Liver (tissue), 9 donors: ENCODE data around the gene HDHD3. TPM values are rescaled to one million over a fixed set of nuclear protein-coding genes. Genes with fewer than 3 reads are reported as not detected.

Experiments
- DNase-seq: peaks from one replicate; pipeline ENCODE4 v3.0.0-alpha.2; 2017; ENCODE audit warnings: low spot score
- H3K27ac ChIP-seq, 2 donors: one replicate each; pipeline ENCODE4 v1.7.0; 2013; ENCODE audit warnings: inconsistent platforms in 2 of 2, low read length in 2 of 2, control low read depth in 1 of 2, low read depth in 1 of 2, mild to moderate bottlenecking in 1 of 2
- H3K27me3 ChIP-seq, 4 donors: one replicate each; pipeline versions ENCODE4 v1.6.1 to v1.7.0; 2013; ENCODE audit warnings: low read length in 3 of 4, inconsistent platforms in 1 of 4, mild to moderate bottlenecking in 1 of 4, moderate library complexity in 1 of 4; ENCODE audit not compliant: control insufficient read depth in 4 of 4, insufficient read depth in 4 of 4
- H3K36me3 ChIP-seq, 4 donors: one replicate each; pipeline versions ENCODE4 v1.6.1 to v1.7.0; 2013; ENCODE audit warnings: low read length in 3 of 4, mild to moderate bottlenecking in 3 of 4, low read depth in 1 of 4, moderate library complexity in 1 of 4; ENCODE audit not compliant: control insufficient read depth in 4 of 4, insufficient read depth in 3 of 4
- H3K4me1 ChIP-seq, 4 donors: one replicate each; pipeline versions ENCODE4 v1.6.1 to v1.7.0; 2013; ENCODE audit warnings: low read length in 3 of 4, mild to moderate bottlenecking in 3 of 4, moderate library complexity in 1 of 4; ENCODE audit not compliant: control insufficient read depth in 4 of 4, insufficient read depth in 4 of 4
- H3K4me3 ChIP-seq, 3 donors: one replicate each; pipeline versions ENCODE4 v1.6.1 to v1.7.0; 2013; ENCODE audit warnings: low read length in 3 of 3, control low read depth in 1 of 3, low read depth in 1 of 3, mild to moderate bottlenecking in 1 of 3
- H3K9ac ChIP-seq, 2 donors: one replicate each; pipeline ENCODE4 v1.7.0; 2013; ENCODE audit warnings: low read length in 2 of 2, mild to moderate bottlenecking in 2 of 2, moderate library complexity in 2 of 2, control low read depth in 1 of 2, low read depth in 1 of 2
- H3K9me3 ChIP-seq, 4 donors: one replicate each; pipeline versions ENCODE4 v1.6.1 to v1.7.0; 2013; ENCODE audit warnings: low read length in 3 of 4; ENCODE audit not compliant: control insufficient read depth in 4 of 4
- CTCF ChIP-seq: fragments of 150-350 bp; IDR thresholded peaks from 2 replicates; pipeline ENCODE4 v1.5.1; 2017; ENCODE audit warnings: improper control_type of control experiment, low read depth, low read length; ENCODE audit not compliant: missing input control
- EGR1 ChIP-seq, 2 donors: IDR thresholded peaks; 2 replicates each; pipeline ENCODE4 v1.6.1; 2016 to 2018; ENCODE audit warnings: antibody characterized with exemption in 2 of 2, low read depth in 2 of 2
- FOXA1 ChIP-seq: IDR thresholded peaks from 2 replicates; pipeline ENCODE4 v1.6.1; 2016; ENCODE audit warnings: antibody characterized with exemption
- FOXA2 ChIP-seq: IDR thresholded peaks from 2 replicates; pipeline ENCODE4 v1.6.1; 2016; ENCODE audit warnings: antibody characterized with exemption
- HNF4A ChIP-seq, 2 donors: conservative IDR thresholded peaks; 2 replicates each; pipeline ENCODE4 v1.6.1; 2016; ENCODE audit warnings: antibody characterized with exemption in 2 of 2, mild to moderate bottlenecking in 2 of 2
- JUND ChIP-seq, 2 donors: IDR thresholded peaks; 2 replicates each; pipeline ENCODE4 v1.6.1; 2016; ENCODE audit warnings: antibody characterized with exemption in 2 of 2
- MAX ChIP-seq: IDR thresholded peaks from 2 replicates; pipeline ENCODE4 v1.6.1; 2016; ENCODE audit warnings: antibody characterized with exemption
- NR2F2 ChIP-seq: IDR thresholded peaks from 2 replicates; pipeline ENCODE4 v1.6.1; 2016; ENCODE audit warnings: antibody characterized with exemption
- RAD21 ChIP-seq, 2 donors: IDR thresholded peaks; 2 replicates each; pipeline ENCODE4 v1.6.1; 2016; ENCODE audit warnings: antibody characterized with exemption in 2 of 2, mild to moderate bottlenecking in 2 of 2
- RXRA ChIP-seq, 2 donors: IDR thresholded peaks; 2 replicates each; pipeline ENCODE4 v1.6.1; 2017 to 2018; ENCODE audit warnings: antibody characterized with exemption in 2 of 2, mild to moderate bottlenecking in 1 of 2
- SP1 ChIP-seq: IDR thresholded peaks from 2 replicates; pipeline ENCODE4 v1.6.1; 2018; ENCODE audit warnings: antibody characterized with exemption, mild to moderate bottlenecking
- TAF1 ChIP-seq: conservative IDR thresholded peaks from 2 replicates; pipeline ENCODE4 v1.6.1; 2016; ENCODE audit warnings: antibody characterized with exemption, mild to moderate bottlenecking
- YY1 ChIP-seq: IDR thresholded peaks from 2 replicates; pipeline ENCODE4 v1.6.1; 2016; ENCODE audit warnings: antibody characterized with exemption, mild to moderate bottlenecking
- WGBS: extraction: QIAGEN DNeasy Blood & Tissue Kit; methylation state at CpG from one replicate; pipeline ENCODE4 v1.1.7; 2013; 5-methylcytosine and 5-hydroxymethylcytosine counted together
- polyA plus RNA-seq, 2 donors: library from polyadenylated mRNA; stranded (reverse) in 1 of 2; unstranded in 1 of 2; fragments of 200-250 nt in 1 of 2; fragments of >200 nt in 1 of 2; fragmentation: Nextera tagmentation in 1 of 2; extraction: Ambion mirVana in 1 of 2; gene quantifications; one replicate each; pipeline versions ENCODE4 v1.2.1 to v1.2.3, GENCODE V29; 2013 to 2015
- total RNA-seq, 2 donors: library from RNA; depleted of rRNA; stranded (reverse); fragments of >200 nt; gene quantifications; one replicate each; pipeline ENCODE4 v1.2.3, GENCODE V29; 2014
- TF ChIP-seq, protein P1 (sequence below): IDR thresholded peaks from 2 replicates; pipeline ENCODE4 v1.6.1; 2016; ENCODE audit warnings: antibody characterized with exemption
- TF ChIP-seq, protein P2 (sequence below): IDR thresholded peaks from 2 replicates; pipeline ENCODE4 v1.6.1; 2016; ENCODE audit warnings: antibody characterized with exemption
- TF ChIP-seq, protein P3 (sequence below): IDR thresholded peaks from 2 replicates; pipeline ENCODE4 v1.6.1; 2016; ENCODE audit warnings: antibody characterized with exemption, mild to moderate bottlenecking
- donor health status: healthy.
- donor health status: healthy.
- donor health status: healthy.
- donor health status: healthy.
- donor health status: healthy.

Gene HDHD3
- total and polyA plus RNA-seq, 4 donors: 26.9 to 63.6 (median 61.0) TPM

- Histone ChIP-seq H3K36me3 (no peaks in the 10 kb centered on the region), H3K4me1 (no peaks in the 10 kb centered on the region), H3K27me3 (no peaks in the 10 kb centered on the region), H3K27ac (no peak overlapping the region), H3K4me3 (no peak overlapping the region), H3K9ac (no peak overlapping the region), H3K9me3 (no peaks in the 10 kb centered on the region)
- TF ChIP-seq JUND (IDR thresholded peaks at IDR 0.05) (no peak), HNF4A (conservative IDR thresholded peaks at IDR 0.05) (no peak), RAD21 (IDR thresholded peaks at IDR 0.05) (no peak), NR2F2 (no peak), EGR1 (IDR thresholded peaks at IDR 0.05; ENCODE audit: low read depth in 2 of 2) (no peak), RXRA (IDR thresholded peaks at IDR 0.05) (no peak), FOXA1 (no peak), TAF1 (no peak), CTCF (no peak), YY1 (no peak), MAX (no peak), FOXA2 (no peak), SP1 (no peak)
- TF ChIP-seq, protein P1, sequence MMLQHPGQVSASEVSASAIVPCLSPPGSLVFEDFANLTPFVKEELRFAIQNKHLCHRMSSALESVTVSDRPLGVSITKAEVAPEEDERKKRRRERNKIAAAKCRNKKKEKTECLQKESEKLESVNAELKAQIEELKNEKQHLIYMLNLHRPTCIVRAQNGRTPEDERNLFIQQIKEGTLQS: no peak
- TF ChIP-seq, protein P2, sequence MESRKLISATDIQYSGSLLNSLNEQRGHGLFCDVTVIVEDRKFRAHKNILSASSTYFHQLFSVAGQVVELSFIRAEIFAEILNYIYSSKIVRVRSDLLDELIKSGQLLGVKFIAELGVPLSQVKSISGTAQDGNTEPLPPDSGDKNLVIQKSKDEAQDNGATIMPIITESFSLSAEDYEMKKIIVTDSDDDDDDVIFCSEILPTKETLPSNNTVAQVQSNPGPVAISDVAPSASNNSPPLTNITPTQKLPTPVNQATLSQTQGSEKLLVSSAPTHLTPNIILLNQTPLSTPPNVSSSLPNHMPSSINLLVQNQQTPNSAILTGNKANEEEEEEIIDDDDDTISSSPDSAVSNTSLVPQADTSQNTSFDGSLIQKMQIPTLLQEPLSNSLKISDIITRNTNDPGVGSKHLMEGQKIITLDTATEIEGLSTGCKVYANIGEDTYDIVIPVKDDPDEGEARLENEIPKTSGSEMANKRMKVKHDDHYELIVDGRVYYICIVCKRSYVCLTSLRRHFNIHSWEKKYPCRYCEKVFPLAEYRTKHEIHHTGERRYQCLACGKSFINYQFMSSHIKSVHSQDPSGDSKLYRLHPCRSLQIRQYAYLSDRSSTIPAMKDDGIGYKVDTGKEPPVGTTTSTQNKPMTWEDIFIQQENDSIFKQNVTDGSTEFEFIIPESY: no peak
- TF ChIP-seq, protein P3, sequence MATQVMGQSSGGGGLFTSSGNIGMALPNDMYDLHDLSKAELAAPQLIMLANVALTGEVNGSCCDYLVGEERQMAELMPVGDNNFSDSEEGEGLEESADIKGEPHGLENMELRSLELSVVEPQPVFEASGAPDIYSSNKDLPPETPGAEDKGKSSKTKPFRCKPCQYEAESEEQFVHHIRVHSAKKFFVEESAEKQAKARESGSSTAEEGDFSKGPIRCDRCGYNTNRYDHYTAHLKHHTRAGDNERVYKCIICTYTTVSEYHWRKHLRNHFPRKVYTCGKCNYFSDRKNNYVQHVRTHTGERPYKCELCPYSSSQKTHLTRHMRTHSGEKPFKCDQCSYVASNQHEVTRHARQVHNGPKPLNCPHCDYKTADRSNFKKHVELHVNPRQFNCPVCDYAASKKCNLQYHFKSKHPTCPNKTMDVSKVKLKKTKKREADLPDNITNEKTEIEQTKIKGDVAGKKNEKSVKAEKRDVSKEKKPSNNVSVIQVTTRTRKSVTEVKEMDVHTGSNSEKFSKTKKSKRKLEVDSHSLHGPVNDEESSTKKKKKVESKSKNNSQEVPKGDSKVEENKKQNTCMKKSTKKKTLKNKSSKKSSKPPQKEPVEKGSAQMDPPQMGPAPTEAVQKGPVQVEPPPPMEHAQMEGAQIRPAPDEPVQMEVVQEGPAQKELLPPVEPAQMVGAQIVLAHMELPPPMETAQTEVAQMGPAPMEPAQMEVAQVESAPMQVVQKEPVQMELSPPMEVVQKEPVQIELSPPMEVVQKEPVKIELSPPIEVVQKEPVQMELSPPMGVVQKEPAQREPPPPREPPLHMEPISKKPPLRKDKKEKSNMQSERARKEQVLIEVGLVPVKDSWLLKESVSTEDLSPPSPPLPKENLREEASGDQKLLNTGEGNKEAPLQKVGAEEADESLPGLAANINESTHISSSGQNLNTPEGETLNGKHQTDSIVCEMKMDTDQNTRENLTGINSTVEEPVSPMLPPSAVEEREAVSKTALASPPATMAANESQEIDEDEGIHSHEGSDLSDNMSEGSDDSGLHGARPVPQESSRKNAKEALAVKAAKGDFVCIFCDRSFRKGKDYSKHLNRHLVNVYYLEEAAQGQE: no peak
- DNase-seq: no peak
- WGBS: 98% methylated on average over 4 of the region's 4 CpGs
These were observed 50.6 kb downstream of the HDHD3 start for GRCh38 chr9:113326230-113326629.

Other genes starting within 250 kb of the HDHD3 start
- 10 to 100 TPM in 1 of 2 donors, 1 to 10 TPM in 1; 7.2 to 28.5 TPM for gene SLC31A2, start 226.0 kb downstream of the HDHD3 start, total RNA-seq
- 10 to 100 TPM; 19.0 to 30.6 TPM for gene SLC31A2, start 226.0 kb downstream of the HDHD3 start, polyA plus RNA-seq
- 10 to 100 TPM; 16.8 to 18.2 TPM for gene FKBP15, start 155.7 kb downstream of the HDHD3 start, total RNA-seq
- gene FKBP15, start 155.7 kb downstream of the HDHD3 start, polyA plus RNA-seq: 1 to 10 TPM; 6.2 to 9.1 TPM
- 10 to 100 TPM; 26.6 to 96.2 TPM for gene SLC31A1, start 155.4 kb downstream of the HDHD3 start, total RNA-seq
- gene SLC31A1, start 155.4 kb downstream of the HDHD3 start, polyA plus RNA-seq: 10 to 100 TPM; 40.1 to 49.8 TPM
- gene CDC26, start 101.4 kb downstream of the HDHD3 start, total RNA-seq: 10 to 100 TPM; 12.5 to 16.7 TPM
- gene CDC26, start 101.4 kb downstream of the HDHD3 start, polyA plus RNA-seq: 10 to 100 TPM; 25.9 to 38.9 TPM
- gene PRPF4, start 101.3 kb downstream of the HDHD3 start, total RNA-seq: 10 to 100 TPM; 11.6 to 11.9 TPM
- 1 to 10 TPM; 5.0 to 9.3 TPM for gene PRPF4, start 101.3 kb downstream of the HDHD3 start, polyA plus RNA-seq
- gene RNF183, start 73.6 kb downstream of the HDHD3 start, total RNA-seq: not detected
- gene RNF183, start 73.6 kb downstream of the HDHD3 start, polyA plus RNA-seq: under 1 TPM in 1 of 2 donors, not detected in 1; 0.07 TPM
- 1 to 10 TPM; 1.1 to 3.2 TPM for gene WDR31, start 36.7 kb downstream of the HDHD3 start, total RNA-seq
- gene WDR31, start 36.7 kb downstream of the HDHD3 start, polyA plus RNA-seq: 1 to 10 TPM; 1.1 to 1.3 TPM
- 1 to 10 TPM in 1 of 2 donors, under 1 TPM in 1; 0.50 to 2.3 TPM for gene BSPRY, start 27.4 kb downstream of the HDHD3 start, total RNA-seq
- gene BSPRY, start 27.4 kb downstream of the HDHD3 start, polyA plus RNA-seq: under 1 TPM; 0.31 to 0.81 TPM
- gene ALAD, start 24.3 kb upstream of the HDHD3 start, total RNA-seq: 100 to 1,000 TPM in 1 of 2 donors, 10 to 100 TPM in 1; 99.1 to 258 TPM
- gene ALAD, start 24.3 kb upstream of the HDHD3 start, polyA plus RNA-seq: 10 to 100 TPM; 40.2 to 49.3 TPM
- 10 to 100 TPM; 20.9 to 27.5 TPM for gene POLE3, start 33.7 kb upstream of the HDHD3 start, total RNA-seq
- 10 to 100 TPM; 15.7 to 24.8 TPM for gene POLE3, start 33.7 kb upstream of the HDHD3 start, polyA plus RNA-seq
- 1 to 10 TPM in 1 of 2 donors, under 1 TPM in 1; 0.09 to 1.1 TPM for gene C9orf43, start 33.8 kb upstream of the HDHD3 start, total RNA-seq
- gene C9orf43, start 33.8 kb upstream of the HDHD3 start, polyA plus RNA-seq: under 1 TPM; 0.23 to 0.26 TPM
- gene RGS3, start 86.7 kb upstream of the HDHD3 start, total RNA-seq: 10 to 100 TPM; 13.0 to 23.0 TPM
- gene RGS3, start 86.7 kb upstream of the HDHD3 start, polyA plus RNA-seq: 10 to 100 TPM; 33.7 to 65.0 TPM